Activated naive CD8-positive, alpha-beta T cell treated with anti-CD3 and anti-CD28 coated beads, Interleukin-2, amount 50 U/mL, for 16 hours (primary cell): ENCODE data around the gene TJP2.
A peak's percentile ranks its signal among the peaks of the same experiment; 100 is the strongest.
"Not testable (repeated sequence)": the region's sequence is repeated elsewhere in the genome, so short reads cannot be mapped to it uniquely, and the experiment has no call there.

Experiments used
- DNase-seq: peaks from one replicate; pipeline ENCODE4 v3.0.0-alpha.2; 2020; ENCODE audit warnings: low read depth, low spot score

The TJP2 gene

DNA sequence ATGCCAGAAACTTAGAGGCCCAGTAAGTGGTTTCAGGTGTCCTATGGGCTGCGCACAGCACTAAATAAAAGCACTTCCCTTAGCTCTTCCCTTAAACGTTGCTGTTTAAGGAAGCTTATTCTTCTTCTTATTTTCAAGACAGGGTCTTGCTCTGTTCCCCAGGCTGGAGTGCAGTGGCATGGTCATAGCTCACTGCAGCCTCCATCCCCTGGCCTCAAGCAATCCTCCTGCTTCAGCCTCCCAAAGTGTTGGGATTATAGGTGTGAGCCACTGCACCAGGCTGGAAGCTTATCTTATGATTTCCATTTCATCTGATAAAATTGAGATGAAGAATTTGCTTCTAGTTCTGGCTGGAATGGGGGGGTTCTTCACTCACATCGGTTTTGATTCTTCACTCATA lies 15.6 kb upstream of the TJP2 start:
- DNase-seq, result no peak

DNA sequence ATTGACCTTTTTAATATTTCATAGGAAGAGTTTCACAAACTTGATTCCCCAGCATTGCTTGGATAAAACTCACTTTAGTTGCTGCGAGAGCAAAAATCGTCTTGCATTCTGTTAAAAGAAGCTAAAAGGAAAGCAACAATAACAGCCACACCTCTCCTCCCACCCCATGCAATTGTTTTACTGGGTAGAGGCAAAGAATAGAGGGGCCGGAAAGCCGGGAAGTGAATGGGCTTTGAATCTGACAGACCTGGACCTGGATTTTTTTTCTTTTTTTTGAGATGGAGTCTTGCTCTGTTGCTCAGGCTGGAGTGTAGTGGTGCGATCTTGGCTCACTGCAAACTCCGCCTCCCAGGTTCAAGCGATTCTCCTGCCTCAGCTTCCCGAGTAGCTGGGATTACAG lies 9.5 kb upstream of the TJP2 start:
- DNase-seq, result not testable (repeated sequence)

DNA sequence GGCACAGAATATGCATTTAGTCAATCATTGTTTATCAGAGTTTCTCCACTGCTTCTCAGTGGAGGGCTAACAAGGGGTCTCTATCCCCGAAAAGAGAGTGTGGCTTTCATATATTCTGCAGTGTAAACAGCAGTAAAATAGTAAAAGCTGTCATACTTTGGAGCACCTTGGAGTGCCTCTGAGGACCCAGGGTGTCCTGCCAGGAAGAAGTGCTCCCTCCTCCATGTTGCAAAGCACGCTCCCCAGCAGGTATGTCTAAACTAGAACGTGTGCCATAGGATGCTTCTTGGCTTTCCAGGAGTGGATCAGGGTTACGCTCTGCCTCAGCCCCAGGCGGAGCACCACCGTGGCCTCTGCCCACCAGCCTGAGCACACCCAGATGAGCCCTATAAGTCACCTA lies 8.5 kb upstream of the TJP2 start:
- DNase-seq, result no peak

DNA sequence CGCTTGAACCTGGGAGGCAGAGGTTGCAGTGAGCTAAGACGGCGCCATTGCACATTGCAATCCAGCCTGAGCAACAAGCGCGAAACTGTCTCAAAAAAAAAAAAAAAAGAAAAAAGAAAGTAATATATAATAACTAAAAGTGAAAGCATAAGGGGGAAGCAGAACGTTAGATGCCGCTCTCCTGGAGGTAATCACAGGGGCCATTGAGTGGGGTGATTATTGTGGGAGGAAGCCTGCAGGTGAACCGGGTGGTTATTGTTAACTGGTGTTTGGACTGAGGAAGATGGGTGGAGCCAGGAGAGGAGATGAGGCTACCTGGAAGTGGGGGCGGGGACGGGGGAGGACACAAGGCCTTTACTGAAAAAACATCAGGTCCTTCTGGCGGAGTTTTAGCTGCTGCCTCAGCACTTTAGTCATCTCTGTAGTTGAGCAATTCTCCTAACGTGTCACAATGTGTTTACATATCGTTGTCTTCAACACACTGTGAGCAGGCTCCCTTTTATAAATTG lies 5.3 kb upstream of the TJP2 start:
- no peak for DNase-seq

DNA sequence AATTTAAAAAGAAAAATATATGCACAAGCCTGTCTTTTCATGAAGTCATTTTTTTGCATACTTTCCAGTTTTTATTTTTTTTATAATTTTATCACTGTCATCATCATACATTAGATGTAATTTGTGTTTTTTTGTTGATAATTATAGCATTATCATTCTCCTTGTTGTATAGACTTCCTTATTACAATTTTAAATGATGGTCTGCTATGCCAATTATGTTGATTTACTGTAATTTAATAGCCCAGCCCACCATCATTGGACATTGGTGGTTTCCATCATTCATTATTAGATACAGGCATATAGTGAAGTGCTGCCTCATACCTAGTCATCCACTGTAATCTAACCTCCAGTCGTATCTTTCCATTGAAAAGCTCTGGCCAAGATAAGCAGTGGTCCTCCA lies 3.8 kb upstream of the TJP2 start:
- no peak for DNase-seq

DNA sequence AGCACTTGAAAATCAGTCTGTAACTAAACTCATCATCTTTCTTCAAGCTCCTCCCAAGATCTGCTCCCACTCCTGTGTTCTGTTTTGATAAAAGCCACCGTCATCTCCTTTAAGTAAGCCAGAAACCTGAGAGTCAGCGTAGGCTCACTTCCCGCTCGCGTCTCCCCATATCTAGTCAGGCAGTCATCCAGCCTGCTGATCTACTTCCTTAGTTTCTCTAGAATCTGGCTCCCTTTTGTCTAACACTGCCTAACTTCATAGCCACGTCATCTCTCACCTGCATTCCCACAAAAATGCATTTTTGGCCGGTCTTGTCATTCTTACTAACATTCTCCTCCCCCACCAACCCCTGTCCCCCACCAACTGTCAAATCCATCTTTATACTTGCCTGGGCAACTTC lies 3.0 kb upstream of the TJP2 start:
- DNase-seq, result no peak

DNA sequence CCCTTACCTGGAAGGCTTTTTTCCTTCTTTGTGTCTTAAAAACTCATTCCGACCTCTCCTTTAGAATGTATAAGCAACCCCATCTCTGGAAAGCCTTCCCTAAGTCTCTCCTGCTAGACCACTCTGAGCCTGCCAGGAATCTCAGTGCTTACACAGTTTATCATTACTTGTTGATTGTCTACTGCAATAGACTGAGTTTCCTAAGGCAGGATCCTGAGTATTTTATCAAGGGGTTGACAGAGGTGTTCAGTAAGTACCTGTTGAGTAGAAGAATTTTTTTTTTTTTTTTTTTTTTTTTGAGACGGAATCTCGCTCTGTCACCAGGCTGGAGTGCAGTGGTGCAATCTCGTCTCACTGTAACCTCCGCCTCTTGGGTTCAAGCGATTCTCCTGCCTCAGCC lies 2.6 kb upstream of the TJP2 start:
- DNase-seq, result no peak

DNA sequence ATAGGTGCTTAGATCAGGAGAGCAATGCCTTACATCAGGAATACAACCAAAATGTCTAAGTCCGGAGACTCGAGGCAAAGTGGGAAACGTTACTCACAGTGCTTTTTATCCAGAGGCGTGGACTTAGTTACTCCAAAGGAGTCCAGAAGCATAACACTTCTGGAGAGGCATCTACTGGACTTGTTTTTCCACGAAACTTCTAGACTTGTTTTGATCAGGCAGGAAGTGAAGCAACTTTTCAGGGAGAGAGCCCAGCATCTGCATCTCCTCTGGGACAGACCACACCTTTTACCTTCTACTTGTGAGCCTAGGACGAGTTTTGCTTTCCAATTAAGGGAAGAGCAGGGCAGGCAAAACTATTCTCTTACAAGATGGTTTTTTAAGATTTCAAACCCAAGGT lies 1.2 kb upstream of the TJP2 start:
- no peak for DNase-seq

DNA sequence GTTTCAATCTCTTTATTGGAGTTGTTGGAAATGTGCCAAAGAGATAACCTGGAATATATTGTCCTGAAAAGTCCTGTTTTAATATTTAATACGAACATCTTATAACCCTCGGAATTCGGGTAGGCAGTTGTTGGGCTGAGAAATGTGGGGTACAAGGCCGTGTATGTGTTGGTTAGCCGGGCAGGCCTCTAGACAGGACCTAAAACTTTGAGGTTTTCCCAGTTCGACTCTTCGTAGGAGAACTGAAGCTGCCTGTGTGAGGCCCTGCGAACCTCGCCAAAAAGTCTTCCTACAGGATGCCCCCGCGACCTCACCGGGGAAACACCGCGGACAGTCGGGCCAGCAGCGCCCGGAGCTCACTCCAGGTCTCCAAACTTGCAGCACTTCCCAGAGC lies 583 bp upstream of the TJP2 start:
- no peak for DNase-seq

DNA sequence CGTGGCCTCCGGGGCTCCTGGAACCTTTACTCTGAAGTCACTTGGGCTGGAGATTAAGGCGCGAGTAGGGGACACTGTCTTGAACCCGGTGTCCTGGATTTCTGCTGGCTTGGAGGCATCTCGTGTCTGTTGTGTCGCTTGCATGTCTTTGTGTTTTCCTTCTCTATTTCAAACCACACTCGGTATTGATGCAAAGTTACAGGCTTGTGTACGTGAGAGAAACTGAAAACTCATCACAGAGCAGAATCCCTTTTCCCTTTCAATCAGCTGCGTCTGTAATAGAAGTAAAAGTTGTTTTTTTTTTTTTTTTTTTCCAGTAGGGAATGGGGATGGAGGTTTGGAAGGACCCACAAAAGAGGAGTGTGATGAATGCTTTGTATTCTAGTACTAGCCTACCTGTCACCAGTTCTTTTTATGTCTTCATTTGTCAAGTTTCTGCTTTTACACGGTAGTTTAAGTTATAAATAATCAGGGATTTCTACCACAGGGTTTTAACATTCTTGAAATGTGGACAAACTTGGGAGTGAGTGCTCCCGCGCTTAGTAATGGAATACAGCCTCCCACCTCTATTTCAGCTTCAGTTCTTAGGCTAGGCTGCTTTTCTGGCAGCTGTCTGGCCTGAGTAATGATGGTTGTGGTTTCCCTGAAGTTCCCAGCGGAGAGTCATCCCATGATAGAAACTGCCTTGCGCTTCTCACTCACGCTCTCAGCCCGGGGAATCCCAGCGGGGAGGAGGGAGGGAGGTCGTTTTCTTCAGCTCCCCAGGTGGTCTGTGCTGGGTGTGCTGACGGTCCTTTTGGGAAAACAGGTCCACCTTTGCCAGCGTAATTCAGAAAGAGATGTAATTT lies 763 bp downstream of the TJP2 start:
- peak; percentile 11 for DNase-seq

DNA sequence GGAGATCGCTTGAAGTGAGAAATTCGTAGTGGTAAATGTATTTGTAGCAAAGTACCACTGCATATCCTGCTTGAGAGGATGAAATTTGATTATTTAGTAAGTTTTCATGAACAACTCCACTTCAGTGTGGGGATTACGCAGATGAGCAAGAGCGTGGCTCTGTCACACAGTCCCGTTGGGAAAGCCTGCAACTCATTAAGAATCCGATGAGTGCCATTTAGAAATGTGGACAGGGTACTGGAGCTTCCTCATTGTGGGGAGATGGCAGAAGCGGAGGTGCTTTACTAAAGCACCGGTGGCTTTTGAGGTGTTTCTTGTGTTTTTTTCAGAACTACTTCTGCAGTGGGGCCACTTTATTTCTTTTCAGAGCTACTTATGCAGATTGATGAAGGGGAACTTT lies 1.4 kb downstream of the TJP2 start:
- no peak for DNase-seq

DNA sequence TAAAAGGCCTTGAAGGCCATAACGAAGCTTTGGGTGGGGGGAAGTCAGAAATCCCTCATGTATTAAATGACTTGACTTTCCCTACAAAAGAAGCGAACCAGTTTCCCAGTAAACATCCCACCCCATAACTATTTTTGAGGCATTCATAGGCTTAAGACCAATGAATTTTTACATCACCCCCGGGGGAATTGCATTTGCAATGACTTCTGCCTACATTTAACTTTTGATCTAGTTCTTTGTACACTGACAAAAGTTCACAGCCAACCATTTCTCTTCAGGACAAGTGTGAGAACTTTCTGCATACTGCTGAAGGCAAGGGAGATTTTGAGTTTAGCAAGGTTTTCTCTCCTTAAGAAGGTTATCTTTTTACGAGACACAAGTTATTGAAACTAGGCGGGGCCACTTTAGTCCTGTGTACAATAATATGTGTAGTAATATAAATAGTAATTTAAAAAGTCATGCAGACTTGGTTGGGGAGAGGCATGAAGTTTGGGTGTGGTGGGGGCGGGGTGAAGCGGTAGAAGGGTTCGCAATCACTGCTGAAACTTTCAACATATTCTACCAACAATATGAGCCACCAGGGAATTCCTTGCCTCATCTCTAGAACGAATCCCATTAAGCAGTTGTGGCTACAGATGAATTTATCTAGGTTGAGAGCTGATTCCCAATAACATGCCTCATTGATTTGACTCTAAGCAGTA lies 2.5 kb downstream of the TJP2 start:
- DNase-seq, result no peak

DNA sequence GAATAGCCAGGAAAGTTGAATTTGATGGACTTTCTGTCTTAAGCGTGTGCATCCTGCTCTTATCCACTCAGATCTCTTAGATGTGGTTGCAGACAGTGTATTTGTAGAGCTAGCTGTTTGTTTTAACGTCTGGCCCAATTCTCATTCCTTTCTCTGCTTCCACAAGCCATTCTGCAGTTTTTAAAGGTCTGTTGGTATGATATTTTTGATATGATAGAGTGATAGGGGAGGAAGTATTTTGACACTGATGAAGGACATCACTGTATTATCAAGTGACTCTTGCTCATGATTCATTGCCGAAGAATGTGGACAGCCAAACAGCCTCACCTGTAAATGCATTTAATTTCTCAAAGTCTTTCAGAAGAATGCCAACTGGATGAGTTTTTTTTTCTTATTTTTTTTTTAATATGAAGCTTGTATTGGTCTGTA lies 4.5 kb downstream of the TJP2 start:
- DNase-seq, result no peak

DNA sequence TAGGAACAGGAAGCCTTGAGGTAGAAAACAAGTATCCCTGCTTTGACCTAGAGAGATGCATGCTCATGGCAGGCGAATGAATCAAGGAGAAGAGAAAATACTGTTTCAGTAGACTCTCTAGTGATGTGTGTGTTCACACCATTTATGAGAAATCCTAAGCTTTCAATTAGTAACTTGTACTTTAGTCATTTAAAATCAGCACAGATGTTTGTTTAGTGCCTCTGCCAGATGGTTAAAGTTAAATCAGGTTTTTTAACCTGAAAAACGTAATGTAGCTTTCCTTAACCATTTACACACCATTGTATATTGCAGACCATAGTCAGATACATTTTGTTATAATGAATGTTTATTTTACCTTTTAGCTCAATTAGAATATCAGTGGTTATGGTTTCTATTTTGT lies 5.0 kb downstream of the TJP2 start:
- DNase-seq, result no peak

DNA sequence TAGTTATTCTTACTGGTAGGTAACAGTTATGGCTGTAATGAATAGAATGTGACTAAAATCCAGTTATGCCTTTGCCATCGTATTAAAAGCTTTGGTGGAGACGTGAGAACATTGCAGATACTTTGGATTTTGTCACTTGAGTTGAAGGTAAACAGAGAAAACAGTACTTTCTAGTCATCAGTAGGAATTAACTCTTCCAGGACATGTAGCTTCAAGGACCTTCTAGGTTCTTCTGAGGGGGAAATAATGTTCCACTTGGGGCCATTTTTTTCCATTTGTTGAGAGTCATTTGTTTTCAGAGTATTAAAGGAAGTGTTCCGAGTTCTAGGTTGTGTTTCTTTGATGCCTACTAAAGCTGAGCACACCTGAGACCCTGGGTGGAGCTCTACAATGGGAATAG lies 6.1 kb downstream of the TJP2 start:
- no peak for DNase-seq

DNA sequence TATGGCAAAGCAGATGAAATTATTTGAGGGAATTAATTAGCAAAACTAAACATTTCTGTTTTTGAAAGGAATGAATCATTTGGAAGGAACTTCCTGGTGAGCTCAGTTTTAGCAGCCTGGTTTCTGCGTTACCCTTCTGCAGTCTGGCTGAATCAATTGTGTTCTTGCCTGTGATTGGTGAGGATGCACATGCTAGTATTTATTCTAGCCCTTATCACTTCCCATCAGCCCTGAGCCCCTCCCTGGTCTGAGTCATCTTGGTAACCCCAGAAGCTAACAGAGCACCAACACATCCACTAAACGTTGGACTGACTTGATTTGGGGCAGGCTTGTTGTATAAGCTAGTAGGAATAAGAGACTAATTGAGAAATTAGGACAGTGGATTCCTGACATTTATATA lies 6.6 kb downstream of the TJP2 start:
- no peak for DNase-seq

DNA sequence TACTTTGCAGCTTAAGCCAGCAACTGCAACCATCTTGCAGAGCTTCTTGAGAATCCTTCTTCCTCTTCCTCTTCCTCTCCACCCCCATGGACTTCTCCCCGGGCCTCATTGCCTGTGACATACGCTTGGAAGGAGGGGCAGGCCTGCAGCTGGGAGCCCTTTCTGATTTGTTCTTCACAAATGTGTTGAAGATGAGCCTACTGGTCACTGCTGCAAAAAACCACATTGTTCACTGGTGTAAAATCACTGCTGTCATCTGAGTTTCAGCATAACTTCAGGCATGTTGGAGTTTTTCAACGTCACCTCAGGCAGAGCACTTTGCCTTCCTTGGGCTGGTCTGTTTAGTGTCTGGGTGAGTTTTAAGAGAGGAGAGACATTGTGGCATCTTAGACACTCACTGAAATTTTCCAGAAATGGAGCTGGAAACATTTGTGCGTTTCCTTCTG lies 7.9 kb downstream of the TJP2 start:
- DNase-seq, result no peak

DNA sequence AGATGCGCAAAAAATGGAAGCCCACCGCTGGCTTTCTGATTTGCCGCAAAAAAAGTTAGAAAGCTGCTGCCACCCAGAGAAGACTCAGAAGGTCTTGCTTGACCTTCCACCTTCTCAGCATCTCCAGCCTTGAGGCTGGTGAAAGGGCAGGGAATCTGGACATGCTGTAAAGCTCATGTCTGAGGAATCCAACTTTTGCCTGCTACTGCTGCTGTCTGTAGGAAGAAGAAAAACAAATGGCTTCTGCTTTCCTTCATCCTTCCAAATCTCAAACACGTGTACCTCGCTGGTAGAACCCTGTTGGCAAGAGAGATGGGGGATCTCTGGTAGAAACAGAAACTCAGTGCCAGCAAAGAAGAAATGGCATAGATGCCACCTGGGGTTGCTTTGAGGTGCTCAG lies 10.2 kb downstream of the TJP2 start:
- DNase-seq, result no peak

DNA sequence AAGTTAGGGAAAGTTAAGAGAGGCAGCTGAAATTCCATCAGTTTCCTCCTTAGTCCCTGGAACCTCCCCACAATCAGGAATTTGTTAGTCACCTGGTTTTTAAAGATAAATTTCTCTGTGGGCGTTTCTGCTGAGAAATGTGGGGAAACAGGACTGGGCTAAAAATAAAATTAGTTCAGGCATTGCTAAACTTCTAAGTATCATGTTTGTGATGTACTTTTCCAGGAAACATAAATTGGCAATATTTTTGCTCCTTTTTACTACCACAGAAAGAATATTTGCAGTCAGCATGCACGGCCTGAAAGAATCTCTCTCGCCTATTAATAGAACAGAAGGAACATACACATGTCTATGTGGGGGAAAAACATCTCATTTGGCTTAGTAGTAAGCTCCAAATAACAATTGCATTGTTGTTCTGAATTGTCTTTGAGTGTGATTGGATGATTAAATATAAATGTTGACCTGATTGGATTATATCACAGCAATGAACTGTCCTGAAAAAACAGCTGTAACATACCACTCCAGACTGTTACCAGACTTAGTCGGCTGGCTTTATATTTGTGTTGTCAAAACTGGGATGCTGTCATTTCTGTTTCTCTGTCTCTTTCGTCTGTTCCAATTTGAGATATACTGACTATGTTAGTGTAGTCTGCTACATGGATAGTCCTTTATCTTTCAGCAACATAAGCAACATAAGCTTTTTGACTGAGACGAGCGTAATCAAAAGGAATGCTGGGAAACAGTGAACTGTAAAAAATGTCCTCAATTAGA lies 12.9 kb downstream of the TJP2 start:
- no peak for DNase-seq

DNA sequence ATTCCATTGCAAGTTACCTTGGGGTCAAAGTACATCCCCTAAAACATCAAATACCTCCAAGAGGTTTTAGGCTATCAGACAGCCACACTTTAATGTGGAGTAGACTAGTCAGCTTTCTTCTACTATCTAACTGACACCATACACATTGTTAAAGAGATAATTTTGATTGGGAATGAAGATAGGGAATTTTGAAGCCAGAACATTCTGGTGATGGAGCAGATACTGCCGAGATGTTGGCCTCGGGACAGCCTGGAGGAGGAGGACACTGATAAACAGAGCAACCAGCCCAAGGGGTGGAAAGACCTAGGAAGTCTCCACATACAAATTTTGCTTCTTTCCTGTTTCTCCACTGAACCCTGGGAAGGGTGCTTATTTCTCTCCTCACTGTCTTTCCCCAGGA lies 14.9 kb downstream of the TJP2 start:
- no peak for DNase-seq

DNA sequence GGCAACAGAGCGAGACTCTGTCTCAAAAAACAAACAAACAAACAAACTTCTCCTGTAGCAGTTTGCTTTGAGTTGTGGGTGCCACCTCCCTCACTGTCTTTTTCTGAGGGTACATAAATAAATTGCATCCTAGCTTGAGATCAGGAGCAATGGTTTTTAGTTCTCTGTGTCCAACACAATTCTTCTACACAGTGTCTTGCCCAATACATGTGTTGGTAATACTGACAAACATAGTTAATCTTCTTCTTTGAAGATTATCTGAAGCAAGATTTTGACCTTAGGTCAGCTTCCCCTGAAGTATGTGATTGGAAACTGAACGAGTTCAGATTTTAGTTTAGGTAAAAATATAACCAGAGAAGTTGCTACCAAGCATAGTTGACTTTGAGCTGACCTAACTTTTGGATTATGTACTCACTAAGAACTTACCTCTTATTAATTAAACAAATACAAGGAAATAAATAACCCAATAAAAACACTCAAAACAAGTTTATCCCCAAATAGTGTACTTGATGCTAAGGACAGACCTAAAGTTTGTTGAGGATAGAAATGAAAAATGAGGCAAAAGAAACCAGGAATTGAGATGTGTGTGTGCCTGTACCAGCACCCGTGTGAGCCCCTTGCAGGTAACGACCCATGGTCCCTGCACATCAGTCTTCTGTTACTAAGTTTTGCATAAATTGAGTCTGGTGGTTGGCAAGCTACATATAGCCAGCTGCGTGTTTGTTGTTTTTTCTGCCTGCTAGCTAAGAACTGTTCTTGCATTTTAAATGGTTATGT lies 16.2 kb downstream of the TJP2 start:
- DNase-seq, result no peak

DNA sequence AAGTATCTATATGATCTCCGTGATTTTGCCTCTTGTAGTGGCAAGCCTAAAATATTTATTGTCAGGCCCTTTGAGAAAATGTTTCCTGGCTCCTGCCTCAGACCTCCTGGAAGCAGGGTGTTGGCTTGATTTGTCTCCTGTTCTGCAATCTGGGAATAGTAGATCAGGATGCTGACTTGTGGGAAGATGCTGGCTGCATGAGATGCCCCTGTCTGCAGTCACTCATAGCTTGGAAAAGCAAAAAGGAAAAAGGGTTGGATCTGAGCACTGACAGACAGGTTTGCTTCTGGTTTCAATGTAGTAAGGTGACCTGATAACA lies 16.7 kb downstream of the TJP2 start:
- DNase-seq, result no peak
